Epithelial cell of esophagus (primary cell): ENCODE results near the gene PRSS21.

Source experiments
- DNase-seq: peaks from one replicate; pipeline ENCODE4 v3.0.0; 2010; ENCODE audit warnings: low read depth
- H3K4me3 ChIP-seq: 2 replicates; pipeline ENCODE4 v1.5.1; 2011; ENCODE audit warnings: mild to moderate bottlenecking, low read length, control low read depth
- CTCF ChIP-seq: IDR thresholded peaks from 2 replicates; pipeline ENCODE4 v1.5.1; 2011; ENCODE audit warnings: low read depth, mild to moderate bottlenecking, low read length, control low read depth, inconsistent platforms; ENCODE audit not compliant: insufficient read depth; ENCODE audit errors: missing control alignments

Gene PRSS21

DNA sequence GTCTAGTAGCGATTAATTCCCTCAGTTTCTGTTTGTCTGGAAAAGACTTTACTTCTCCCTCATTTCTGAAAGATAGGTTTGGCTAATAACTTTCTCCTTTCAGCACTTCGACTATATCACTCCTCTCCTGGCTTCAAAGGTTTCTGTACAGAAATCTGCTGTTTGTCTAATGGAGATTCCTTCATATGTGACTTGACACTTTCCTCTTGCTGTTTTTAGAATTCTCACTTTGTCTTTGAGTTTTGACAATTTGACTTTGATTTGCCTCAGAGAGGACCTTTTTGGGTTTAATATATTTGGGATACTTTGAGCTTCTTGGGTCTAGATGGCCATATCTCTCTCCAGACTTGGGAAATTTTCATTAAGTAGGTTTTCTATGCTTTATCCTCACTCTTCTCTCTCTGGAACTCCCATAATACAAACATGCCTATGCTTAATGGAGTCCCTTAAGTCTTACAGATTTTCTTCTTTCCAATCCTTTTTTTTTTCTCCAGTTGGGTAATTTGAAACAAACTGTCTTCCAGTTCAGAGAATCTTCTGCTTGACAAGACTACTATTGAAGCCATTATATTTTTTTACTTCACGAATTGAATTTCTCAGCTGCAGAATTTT lies 7.8 kb upstream of the PRSS21 start:
- TF ChIP-seq CTCF: no peak
- H3K4me3 ChIP-seq: no peak overlapping the region
- DNase-seq: no peak

GRCh38 chr16:2810651-2811050 lies 6.4 kb upstream of the PRSS21 start:
- no peak for DNase-seq
- no peak for TF ChIP-seq CTCF
- no peak overlapping the region for H3K4me3 ChIP-seq

GRCh38 chr16:2811703-2812471 lies 5.2 kb upstream of the PRSS21 start:
- TF ChIP-seq CTCF: no peak
- no peak for DNase-seq
- H3K4me3 ChIP-seq: no peak overlapping the region

- no peak for DNase-seq
- TF ChIP-seq CTCF: no peak
- H3K4me3 ChIP-seq: no peak overlapping the region
These were observed 3.2 kb upstream of the PRSS21 start for GRCh38 chr16:2813771-2814221.

DNA sequence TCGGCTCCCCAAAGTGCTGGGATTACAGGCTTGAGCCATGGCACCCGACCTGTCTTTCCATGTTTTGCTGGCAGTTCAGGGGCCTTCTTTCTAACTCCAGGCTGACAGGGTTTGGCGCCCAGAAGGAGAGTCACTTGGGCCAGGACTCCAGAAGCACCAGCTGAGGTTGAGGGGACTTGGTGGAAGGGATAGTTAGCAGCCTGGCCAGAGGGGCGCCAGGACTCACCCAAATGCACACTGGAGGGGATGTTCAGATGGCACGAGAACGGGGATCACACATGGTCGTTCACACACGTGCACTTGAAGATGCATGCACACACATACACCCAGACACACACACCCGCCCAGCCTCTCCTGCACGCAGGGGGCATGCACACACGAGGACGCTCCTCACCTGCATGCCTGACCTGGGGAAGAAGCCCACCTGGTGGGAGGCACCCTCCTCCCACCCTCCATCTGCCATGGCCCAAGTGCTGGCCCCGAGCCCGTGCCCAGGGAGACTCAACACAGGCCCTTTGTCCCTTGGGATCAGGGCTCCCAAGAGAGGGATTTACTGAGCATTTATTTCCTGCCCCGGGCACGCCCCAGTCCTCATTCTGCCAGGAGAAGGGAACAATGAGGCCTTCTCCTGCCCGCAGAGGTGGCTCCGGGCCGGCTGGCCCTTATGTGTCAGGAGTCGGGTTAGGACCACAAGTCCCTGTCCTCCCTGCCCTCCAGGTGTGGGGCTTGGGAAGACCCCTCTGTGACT lies 2.3 kb upstream of the PRSS21 start:
- no peak for DNase-seq
- TF ChIP-seq CTCF: no peak
- H3K4me3 ChIP-seq: no peak overlapping the region

DNA sequence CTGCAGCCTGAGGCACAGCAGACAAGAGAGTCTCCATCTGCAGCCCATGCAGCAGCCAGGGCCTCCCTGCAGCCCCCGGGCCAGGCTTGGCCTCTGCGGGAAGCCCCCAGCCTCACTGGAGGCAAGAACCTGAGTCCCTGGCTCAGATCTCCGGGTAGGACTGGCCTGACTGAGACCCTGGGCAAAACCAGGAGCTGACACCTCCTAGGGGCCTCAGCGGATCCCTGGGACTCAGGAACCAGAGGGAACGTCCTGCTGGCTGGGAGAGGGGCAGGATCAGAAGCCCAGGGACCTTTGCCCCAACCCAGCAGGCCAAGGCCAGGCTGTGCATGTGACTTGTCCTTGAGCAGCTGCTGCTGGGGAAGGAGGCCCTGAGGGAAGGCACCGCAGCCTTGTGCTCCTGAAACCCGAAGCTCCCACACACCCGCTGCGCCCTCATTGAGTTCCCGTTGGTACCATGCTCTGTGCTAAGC lies 1.7 kb upstream of the PRSS21 start:
- DNase-seq: no peak
- TF ChIP-seq CTCF: no peak
- H3K4me3 ChIP-seq: no peak overlapping the region
